Left ventricle myocardium superior (tissue), 1 donor: ENCODE data around the gene PSTPIP2. TPM values are rescaled to one million over a fixed set of nuclear protein-coding genes. Genes with fewer than 3 reads are reported as not detected.
A peak's percentile ranks its signal among the peaks of the same experiment; 100 is the strongest.
"Not testable (repeated sequence)": the region's sequence is repeated elsewhere in the genome, so short reads cannot be mapped to it uniquely, and the experiment has no call there.

Experiments
- ATAC-seq: fragments of 200-7000 bp; cut with Tn5 transposase; one replicate; pipeline ENCODE4 v1.9.1; 2020; ENCODE audit warnings: mild to moderate bottlenecking, moderate library complexity
- DNase-seq: peaks from one replicate; pipeline ENCODE4 v3.0.0-alpha.2; 2020
- intact Hi-C: fragments of 100-400 bp; cut with micrococcal nuclease; formaldehyde crosslinking; loops from one replicate; pipeline ENCODE4 v1.11.0; 2022
- total RNA-seq: library from RNA; stranded (reverse); fragmentation: NEBNext Ultra II Directional; extraction: Animal tissue kit (Norgen Biotek cat#: 25700); gene quantifications from one replicate; pipeline ENCODE4 v1.2.1, GENCODE V29; 2021
- donor health status: DM: no; HTN: yes; CAD: no; lungs with severe emphysema.

PSTPIP2 gene
- total RNA-seq, 1 donor from 2014 or later, result 2.7 TPM

DNA sequence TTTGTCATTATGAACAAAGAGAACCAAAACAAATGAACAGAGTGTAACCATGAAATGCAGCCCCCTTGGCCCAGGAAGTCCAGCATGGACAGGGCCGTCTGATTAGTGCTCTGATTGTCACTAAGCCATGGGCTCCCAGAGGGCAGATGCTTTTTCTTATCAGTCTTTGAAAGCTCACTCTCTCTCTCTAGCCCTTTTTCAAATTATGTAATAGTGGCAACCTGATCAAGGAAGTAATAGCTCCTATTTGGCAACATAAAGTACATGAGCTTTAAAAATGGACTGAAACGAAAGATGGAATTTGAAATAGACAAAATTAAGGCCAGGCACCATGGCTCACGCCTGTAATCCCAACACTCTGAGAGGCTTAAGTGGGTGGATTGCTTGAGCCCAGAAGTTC is 72.5 kb downstream of the PSTPIP2 start:
- intact Hi-C loops, result no loop called here
- DNase-seq (no peak), ATAC-seq (no peak)

DNA sequence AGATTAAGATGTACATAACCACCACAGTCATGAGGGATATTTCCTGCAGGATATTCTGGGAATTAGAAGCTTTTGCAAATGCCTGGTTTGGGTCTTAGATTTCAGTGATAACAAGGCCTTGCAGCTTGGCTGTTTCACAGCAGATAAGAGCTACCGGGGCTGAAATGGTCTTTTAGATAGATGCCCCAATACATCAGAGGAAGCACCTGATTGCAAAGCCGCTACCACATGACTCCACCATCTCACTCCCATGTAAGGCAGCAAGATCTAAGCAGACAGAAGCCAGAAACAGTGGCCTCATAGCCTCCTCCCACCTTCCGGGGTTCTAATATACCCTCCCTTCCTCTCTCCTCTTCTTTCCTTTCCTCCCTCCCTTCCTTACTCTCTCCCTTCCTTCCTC is 73.8 kb downstream of the PSTPIP2 start:
- ATAC-seq (no peak), DNase-seq (no peak)
- intact Hi-C loops, result no loop called here

DNA sequence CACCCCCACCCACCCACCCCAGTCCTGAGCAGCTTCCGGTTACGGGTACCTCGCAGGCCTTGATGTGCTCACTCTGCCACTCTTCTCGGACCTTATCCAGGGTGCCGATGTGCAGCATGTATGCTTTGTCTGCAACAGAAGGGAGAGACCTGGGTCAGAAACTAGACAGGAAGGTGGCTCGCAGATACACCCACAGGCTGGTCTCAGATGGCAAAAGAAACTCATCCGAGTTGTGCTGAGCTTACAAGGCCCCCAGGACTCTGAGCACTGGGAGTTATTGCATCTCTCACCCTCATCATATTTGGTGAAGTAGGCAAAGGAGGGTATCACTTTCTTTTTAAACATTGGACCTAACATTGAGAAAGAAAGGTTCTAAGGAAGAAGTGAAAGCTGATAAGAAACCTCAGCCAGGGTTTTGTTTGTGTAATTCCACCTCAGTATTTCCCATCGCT is 74.3 kb downstream of the PSTPIP2 start:
- DNase-seq, result no peak
- ATAC-seq, result no peak
- intact Hi-C loops, result no loop called here

DNA sequence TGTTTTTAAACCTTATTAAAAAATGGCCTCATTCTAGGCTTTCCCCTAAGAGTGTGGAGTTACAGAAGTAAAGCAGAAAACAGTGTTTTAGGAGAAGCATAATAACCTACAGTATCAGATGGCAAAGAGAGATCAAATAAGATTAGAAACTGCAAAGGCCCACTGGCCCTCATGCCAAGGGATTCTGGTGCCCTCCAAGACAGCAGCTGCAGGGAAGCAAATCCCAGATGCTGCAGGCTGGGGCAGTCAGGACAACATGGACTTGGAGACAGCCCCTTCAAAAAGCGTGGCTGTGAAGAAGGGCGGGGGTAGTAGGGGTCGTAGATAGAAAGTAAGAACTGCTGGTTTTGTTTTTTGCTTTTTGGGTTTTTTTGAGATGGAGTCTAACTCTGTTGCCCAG is 76.6 kb downstream of the PSTPIP2 start:
- ATAC-seq (no peak), DNase-seq (no peak)
- intact Hi-C loops, result no loop called here

DNA sequence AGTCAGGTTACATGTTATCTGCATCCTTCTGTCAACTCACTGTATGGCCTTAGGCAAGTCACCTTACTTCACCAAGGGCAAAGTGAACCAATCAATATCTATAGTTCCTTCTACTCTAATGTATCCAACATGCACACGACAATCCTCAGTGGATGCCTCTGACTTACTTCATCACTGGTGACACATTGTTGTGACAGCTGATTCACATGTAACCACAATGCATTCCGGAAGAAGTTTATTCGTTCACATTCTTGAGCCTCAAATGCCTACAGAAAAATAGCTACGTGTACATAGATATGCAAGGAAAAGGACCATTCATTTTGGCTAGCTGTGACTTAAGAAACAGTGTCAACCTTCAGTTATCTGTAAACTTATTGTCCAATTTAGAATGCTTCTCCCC is 78.6 kb downstream of the PSTPIP2 start:
- ATAC-seq (no peak), DNase-seq (no peak)
- intact Hi-C loops, result no loop called here

DNA sequence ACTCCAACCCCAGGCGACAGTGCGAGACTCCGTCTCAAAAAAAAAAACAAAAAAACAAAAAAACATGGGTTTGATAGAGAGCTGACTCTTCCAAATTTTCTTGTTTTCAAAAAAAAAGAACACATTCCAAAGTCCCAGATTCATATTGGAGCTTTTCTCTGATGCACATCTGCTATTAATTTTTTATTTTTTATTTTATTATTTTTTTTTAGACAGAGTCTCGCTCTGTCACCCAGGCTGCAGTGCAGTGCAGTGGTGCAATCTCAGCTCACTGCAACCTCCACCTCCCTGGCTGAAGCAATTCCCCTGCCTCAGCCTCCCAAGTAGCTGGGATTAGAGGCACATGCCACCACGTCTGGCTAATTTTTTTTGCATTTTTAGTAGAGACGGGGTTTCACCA is 79.5 kb downstream of the PSTPIP2 start:
- ATAC-seq, intact Hi-C loops, DNase-seq: not testable (repeated sequence)

DNA sequence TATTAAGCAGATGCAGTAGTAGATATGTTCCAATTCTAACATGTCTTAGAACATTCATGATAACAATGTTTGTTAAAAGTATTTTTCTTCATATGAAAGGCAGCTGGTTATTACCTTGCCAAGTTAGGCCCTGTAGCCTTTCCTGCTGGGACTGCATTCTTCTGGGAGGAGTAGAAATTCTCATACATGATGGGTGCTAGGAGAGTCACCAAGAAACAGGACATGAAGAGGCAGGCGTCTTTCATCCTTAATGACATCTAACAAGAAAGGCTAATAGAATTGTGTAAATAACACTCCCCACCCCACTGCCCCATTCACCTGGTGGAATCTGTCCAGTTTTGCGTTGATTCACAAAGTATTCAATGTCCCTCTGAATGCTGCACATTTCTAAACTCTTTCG is 80.3 kb downstream of the PSTPIP2 start:
- DNase-seq (no peak), ATAC-seq (no peak)
- intact Hi-C loops, result no loop called here

DNA sequence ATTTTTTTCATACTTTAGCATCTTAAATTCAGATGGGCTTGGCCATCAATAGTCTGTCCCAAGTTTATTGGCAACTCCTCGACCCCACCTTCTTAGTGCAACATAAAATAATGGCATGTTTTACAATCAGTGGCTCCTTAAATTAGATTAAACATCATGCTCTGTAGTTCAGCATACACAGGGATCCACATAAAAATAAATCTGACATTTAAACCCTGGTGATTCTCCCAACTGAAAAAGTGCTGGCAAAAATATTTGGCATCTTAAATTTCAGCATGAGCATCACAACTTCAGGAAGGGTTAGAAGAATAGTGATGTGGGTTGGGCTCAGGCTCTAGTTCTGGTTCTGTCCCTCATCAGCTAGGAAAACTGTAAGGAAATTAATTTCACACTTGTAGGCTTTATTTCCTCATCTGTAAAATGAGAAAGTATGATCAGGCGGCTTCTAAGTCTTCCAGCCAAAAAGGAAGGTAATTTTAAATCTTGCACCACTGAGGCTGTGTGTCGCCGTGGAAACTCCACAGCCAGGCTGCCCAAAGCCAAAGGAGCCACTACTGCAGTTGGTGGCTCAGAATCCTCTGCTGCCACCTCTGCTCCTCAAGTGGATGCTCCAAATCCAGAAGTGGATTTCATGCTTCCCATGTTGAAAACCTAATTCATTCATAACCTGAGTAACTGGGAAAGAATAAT is 87.4 kb downstream of the PSTPIP2 start:
- DNase-seq, result no peak
- intact Hi-C loops, result no loop called here
- no peak for ATAC-seq

DNA sequence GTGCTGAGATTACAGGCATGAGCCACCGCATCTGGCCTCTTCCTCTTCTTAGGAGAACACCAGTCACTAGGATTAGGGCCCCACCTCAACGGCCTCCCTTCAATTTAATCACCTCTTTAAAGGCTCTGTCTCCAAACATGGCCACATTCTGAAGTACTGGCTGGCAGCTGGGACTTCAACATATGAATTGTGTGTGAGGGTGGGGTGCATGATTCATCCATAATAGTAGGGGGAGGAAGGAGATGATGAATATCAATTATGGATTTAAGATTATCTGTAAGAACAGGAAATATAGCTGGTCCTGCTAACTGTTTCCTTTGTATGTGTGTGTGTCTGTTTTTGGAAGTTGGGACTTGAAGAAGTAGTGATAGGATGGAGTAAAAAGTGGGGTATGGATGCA is 90.2 kb downstream of the PSTPIP2 start:
- ATAC-seq, result no peak
- no peak for DNase-seq
- intact Hi-C loops, result no loop called here

DNA sequence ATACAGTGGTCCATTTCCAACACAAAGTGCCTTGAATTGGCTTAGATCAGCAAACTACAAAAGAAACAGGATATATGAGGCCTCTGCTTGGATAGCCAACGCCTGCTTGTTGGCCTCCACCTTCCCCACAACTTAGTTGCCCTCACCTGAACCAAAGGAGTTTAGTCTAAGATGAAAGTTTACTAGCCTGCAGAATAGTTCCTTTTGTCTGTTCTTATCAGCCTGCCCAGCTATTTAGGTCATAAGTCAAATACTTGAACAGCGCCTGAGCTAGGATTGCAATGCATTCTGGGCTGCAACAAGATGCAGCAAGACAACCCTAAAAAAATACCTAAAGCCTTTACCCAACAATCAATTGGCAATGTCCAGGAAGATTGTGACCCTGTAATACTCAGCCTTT is 91.8 kb downstream of the PSTPIP2 start:
- intact Hi-C loops, result no loop called here
- DNase-seq (no peak), ATAC-seq (peak; percentile 53)

DNA sequence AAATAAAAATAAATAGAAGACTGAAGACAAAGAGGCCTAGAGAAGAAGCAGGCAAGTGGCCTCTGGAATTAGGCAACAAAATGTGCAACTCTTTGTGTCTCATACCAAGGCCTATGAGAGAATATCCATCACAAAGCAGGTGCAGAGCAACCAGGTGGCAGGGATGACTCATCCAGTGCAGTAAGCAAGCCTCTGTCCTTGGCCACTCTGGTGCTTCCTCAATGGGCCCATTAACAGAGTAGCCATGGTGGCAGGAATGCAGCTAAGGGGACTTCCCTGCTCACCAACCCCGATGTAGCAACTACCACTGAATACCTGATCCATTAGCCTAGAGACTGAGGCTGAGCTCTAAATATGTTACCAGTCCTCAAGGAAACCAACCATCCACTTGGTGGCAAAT is 94.0 kb downstream of the PSTPIP2 start:
- DNase-seq (no peak), ATAC-seq (no peak)
- intact Hi-C loops, result no loop called here

DNA sequence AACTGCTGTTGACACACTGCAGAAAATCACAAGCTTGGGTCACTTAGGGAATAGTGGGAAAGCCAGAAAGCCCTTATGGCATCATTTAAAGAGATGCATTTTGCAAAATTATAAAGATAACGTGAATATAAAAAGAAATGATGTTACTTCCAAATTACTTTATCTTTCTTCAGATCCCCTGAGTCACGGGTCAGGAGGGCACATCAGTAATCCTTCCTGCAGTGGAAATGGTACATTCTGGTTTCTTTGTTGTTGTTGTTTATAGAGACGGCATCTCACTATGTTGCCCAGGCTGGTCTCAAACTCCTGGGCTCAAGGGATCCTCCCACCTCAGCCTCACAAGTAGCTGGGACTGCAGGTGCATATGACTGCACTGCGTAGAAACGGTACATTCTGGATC is 95.1 kb downstream of the PSTPIP2 start:
- intact Hi-C loops, result no loop called here
- DNase-seq, result no peak
- ATAC-seq, result no peak

DNA sequence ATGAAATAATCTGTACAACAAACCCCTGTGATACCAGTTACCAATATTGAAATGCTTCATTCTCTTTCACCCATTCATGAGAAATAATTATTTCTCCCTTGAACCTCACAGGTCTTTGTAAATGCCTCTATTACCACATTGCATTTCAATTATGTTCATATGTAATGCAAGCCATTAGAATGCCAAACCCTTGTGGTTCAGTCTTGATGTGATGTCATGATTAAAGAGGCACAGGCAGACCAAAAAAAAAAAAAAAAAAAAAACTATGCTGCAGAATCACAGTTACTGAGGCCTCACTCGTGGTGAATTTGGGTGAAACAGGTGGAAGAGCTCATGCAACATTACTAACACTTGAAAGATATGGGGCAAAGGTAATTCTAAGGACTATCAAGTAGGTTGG is 95.5 kb downstream of the PSTPIP2 start:
- ATAC-seq, result no peak
- intact Hi-C loops, result no loop called here

DNA sequence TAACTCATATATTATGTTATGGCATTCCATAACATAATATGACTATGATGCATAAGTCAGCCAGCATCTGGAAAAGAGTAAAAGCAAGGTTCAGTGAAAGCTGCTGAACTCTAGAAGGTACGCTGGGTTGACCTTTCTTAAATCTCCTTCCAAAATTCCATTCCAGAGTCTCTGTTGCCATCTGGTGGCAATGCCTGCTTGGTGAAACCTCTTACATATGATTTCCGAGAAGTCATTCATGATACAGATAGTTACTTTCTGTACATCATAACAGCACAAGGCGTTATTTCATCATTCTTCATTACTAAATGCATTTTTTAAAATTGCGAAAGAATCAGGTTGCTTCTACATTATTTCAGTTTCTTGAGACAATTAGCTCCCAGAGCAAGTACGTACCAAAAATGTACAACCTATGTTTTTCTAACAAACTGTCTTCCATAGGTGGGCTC is 97.9 kb downstream of the PSTPIP2 start:
- intact Hi-C loops, result no loop called here
- DNase-seq, result no peak
- ATAC-seq, result peak; percentile 78

More for the DNA sequence above, 95.5 kb downstream of the PSTPIP2 start:
- no peak for DNase-seq

DNA sequence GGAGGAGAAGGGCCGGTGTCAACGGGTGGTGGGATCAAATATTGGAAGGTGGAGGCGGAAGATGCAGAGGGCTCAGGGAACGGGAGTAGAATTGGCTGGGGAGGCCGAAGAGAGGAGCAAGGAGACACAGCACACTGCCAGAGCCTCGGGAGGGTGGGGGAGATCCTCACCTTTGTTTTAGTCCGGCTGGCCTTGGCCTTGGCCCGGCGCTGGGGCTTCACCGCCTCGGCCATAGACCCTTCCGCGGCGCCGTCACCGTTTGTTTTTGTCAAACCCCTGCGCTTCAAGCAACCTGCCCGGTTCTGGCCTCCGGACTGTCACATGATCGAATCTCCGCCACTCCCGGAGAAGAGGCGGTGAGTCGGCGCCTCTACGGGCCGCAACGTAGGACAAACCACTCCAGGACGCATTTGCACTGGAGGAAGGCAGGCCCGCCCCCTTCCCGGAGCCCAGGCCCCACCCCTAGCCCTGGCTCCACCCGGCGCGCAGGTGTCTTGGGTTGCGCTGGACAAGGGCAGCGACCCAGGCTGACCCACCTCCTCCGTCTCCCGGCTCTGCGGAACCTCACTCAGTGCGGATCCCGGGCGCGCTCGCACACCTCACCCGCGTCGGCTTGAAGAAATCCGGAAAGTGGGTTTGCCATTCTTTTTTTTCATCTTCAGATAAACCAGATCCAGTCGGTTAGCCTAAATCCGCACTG is 104.9 kb downstream of the PSTPIP2 start, which contains the start of gene EPG5:
Gene EPG5, minus strand, starts transcription at position 323 of the 700 bp plus-strand sequence. Its CDS starts 90 bp downstream, at position 233.
- DNase-seq, result peak; percentile 96
- intact Hi-C loops, result no loop called here

DNA sequence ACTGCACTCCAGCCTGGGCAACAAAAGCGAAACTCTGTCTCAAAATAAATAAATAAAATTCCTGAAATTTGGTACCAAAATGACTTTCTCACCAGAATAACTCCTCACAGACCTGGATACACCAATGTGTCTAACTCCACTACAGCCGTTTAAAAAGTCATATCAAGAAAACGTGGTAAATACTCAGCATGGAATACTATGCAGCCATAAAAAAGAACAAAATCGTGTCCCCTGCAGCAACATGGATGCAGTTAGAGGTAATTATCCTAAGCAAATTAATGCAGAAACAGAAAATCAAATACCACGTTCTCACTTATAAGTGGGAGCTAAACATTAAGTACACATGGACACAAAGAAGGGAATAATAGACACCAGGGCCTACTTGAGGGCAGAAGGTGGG is 107.1 kb downstream of the PSTPIP2 start:
- DNase-seq, intact Hi-C loops: not testable (repeated sequence)

More for the DNA sequence above, 104.9 kb downstream of the PSTPIP2 start, which contains the start of gene EPG5:
- ATAC-seq, result peak; percentile 100

DNA sequence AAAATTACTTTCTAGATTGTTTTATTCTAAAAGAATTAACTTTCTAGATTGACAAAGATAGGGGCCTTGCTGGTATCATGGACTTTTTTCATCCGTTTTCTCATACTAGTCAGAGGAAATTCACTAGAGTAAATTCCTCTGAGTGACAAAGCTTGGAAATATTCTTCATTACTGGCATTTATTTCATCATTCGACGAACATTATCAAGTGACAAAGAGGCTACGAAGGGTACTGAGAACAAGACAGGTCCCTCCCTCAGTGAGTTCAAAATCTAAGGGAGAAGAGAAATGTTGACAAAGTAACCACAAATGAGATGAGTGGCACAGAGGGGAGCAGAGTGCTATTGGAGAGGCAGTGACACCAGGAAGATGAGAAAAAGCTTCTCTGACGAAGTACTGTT is 109.2 kb downstream of the PSTPIP2 start:
- ATAC-seq (no peak), DNase-seq (no peak)
- intact Hi-C loops, result no loop called here

More for the DNA sequence above, 107.1 kb downstream of the PSTPIP2 start:
- ATAC-seq, result not testable (repeated sequence)

DNA sequence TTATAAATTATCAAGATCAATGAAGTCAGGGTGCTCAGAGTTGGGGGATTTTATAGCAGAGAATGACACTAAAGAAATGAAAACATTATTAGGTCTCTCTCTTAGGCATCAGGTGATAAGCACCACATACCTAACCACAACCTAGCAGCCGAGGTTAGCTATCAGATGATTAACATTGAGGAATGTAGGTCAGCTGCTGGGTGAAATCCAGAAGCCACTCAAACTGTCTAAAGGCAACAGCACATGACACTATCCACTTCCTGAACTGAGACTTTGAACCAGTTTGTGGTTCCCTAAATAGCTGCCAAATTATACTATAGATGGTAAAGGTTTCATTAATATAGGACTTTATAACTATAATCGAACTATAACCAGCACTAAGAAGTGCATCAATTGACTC is 109.6 kb downstream of the PSTPIP2 start:
- DNase-seq (no peak), ATAC-seq (no peak)
- intact Hi-C loops, result no loop called here

DNA sequence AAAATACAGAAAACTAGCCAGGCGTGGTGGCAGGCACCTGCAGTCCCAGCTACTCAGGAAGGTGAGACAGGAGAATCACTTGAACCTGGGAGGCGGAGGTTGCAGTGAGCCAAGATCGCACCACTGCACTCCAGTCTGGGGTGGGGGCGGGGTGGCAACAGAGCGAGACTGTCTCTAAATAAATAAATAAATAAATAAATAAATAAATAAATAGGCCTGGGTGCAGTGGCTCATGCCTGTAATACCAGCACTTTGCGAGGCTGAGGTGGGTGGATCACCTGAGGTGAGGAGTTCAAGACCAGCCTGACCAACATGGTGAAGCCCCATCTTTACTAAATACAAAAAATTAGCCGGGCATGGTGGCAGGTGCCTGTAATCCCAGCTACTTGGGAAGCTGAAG is 112.6 kb downstream of the PSTPIP2 start:
- intact Hi-C loops, DNase-seq, ATAC-seq: not testable (repeated sequence)

DNA sequence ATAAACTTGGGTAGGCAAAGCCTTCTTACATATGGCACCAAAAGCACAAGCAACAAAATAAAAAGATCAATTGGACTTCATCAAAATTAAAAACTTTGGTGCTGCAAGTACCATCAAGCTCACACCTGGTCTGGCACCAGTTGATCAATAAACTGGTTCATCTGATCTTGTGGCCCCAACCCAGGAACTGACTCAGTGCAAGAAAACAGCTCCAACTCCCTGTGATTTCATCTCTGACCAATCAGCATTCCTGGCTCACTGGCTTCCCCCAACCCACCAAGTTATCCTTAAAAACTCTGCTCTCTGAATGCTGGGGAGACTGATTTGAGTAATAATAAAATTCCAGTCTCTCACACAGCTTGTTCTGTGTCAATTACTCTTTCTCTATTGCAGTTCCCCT is 113.3 kb downstream of the PSTPIP2 start:
- intact Hi-C loops, result no loop called here
- no peak for ATAC-seq

DNA sequence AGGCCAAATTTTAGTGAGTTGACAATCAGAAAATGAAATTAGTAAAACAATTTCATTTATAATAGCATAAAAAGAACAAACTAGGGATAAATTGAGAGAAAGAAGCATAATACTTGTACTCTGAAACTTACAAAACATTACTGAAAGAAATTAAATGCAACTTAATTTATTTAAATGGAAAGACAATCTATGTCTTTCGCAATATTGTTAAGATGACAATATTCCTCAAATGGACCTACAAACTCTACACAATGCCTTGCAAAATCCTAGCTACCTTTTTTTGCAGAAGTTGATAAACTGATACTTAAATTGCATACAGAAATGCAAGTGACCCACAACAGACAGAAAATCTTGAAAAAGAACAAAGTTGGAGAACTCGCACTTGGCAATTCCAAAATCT is 114.0 kb downstream of the PSTPIP2 start:
- intact Hi-C loops, result no loop called here
- DNase-seq (no peak), ATAC-seq (no peak)

More for the DNA sequence above, 113.3 kb downstream of the PSTPIP2 start:
- no peak for DNase-seq
